Natural killer cell (primary cell): ENCODE results near the gene CYTH1. TPM values are rescaled to one million over a fixed set of nuclear protein-coding genes. Genes with fewer than 3 reads are reported as not detected.

ENCODE experiments used
- ATAC-seq, 3 donors: fragments of 150-1000 bp in 2 of 3; fragments of 200-7000 bp in 1 of 3; cut with Tn5 transposase; 1 replicate in 1 of 3; 2 replicates in 2 of 3; pipeline ENCODE4 v1.10.0; 2021; ENCODE audit warnings: mild to moderate bottlenecking in 2 of 3, moderate library complexity in 2 of 3
- DNase-seq, 2 donors: peaks; one replicate each; pipeline versions ENCODE4 v3.0.0 to v3.0.0-alpha.2; 2013 to 2021; ENCODE audit warnings: mixed read lengths in 1 of 2
- H3K27ac ChIP-seq: one replicate; pipeline ENCODE4 v1.5.1; 2013; ENCODE audit warnings: mild to moderate bottlenecking, low read length
- H3K27me3 ChIP-seq: one replicate; pipeline ENCODE4 v1.6.1; 2013; ENCODE audit warnings: low read length; ENCODE audit not compliant: control insufficient read depth, insufficient read depth
- H3K36me3 ChIP-seq: one replicate; pipeline ENCODE4 v1.6.1; 2013; ENCODE audit warnings: low read length; ENCODE audit not compliant: control insufficient read depth, insufficient read depth
- H3K4me1 ChIP-seq: one replicate; pipeline ENCODE4 v1.6.1; 2013; ENCODE audit warnings: low read length; ENCODE audit not compliant: control insufficient read depth, insufficient read depth
- H3K4me3 ChIP-seq: one replicate; pipeline ENCODE4 v1.5.1; 2013; ENCODE audit warnings: low read length
- H3K9me3 ChIP-seq: one replicate; pipeline ENCODE4 v1.6.1; 2013; ENCODE audit warnings: low read length; ENCODE audit not compliant: control insufficient read depth, insufficient read depth
- H3K27ac Mint-ChIP-seq, 2 donors: one replicate each; pipeline ENCODE4 v1.8.0; 2022; ENCODE audit warnings: mild to moderate bottlenecking in 2 of 2, mixed read lengths in 2 of 2, moderate library complexity in 1 of 2
- H3K27me3 Mint-ChIP-seq, 2 donors: one replicate each; pipeline ENCODE4 v1.8.0; 2022; ENCODE audit warnings: low read depth in 2 of 2, mixed read lengths in 2 of 2
- H3K36me3 Mint-ChIP-seq: one replicate; pipeline ENCODE4 v1.8.0; 2022; ENCODE audit warnings: mixed read lengths
- H3K4me1 Mint-ChIP-seq, 2 donors: one replicate each; pipeline ENCODE4 v1.8.0; 2022; ENCODE audit warnings: mixed read lengths in 2 of 2
- H3K4me3 Mint-ChIP-seq: one replicate; pipeline ENCODE4 v1.8.0; 2022; ENCODE audit warnings: mild to moderate bottlenecking, moderate library complexity, mixed read lengths
- H3K9me3 Mint-ChIP-seq, 2 donors: one replicate each; pipeline ENCODE4 v1.8.0; 2022; ENCODE audit warnings: mixed read lengths in 2 of 2
- CTCF ChIP-seq: fragments of 200-600 bp; IDR thresholded peaks from one replicate; pipeline ENCODE4 v1.8.0; 2022; ENCODE audit warnings: antibody characterized with exemption
- WGBS: methylation state at CpG from one replicate; pipeline ENCODE4 v1.1.7; 2013; ENCODE audit warnings: missing lambda C conversion rate; ENCODE audit not compliant: insufficient coverage; 5-methylcytosine and 5-hydroxymethylcytosine counted together
- intact Hi-C: fragments of 100-400 bp; cut with micrococcal nuclease; formaldehyde crosslinking; loops from one replicate; pipeline ENCODE4 v1.14.2; 2022
- total RNA-seq, 4 donors: library from RNA; stranded (reverse); fragments of 120-200 nt in 1 of 4; gene quantifications; one replicate each; pipeline versions ENCODE4 v1.2.3 to v1.2.4, GENCODE V29; 2013 to 2022

Gene CYTH1, protein sequence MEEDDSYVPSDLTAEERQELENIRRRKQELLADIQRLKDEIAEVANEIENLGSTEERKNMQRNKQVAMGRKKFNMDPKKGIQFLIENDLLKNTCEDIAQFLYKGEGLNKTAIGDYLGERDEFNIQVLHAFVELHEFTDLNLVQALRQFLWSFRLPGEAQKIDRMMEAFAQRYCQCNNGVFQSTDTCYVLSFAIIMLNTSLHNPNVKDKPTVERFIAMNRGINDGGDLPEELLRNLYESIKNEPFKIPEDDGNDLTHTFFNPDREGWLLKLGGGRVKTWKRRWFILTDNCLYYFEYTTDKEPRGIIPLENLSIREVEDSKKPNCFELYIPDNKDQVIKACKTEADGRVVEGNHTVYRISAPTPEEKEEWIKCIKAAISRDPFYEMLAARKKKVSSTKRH
- total RNA-seq = 100 to 1,000 TPM; 437 to 514 (median 457) TPM
- total RNA-seq (2013) = 250 TPM

DNA sequence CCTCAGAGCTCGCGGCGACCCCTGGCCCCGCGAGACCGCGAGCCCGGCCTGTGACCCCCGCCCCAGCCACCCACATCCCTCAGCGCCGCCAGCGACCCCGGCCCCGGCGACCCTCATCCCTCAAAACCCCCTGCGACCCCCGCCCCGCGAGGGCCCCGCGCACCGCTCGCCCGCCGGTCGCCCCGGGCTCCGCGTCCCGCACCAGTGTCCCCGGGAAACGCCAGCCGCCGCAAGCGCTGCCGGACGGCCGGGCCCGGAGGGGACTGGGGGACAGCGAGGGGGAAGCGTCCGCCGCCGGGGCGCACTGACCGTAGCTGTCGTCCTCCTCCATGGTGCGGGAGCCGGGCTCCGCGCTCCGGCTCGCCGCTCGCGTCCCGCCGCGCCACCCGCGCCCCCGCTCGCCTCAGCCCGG lies at the start of gene CYTH1:
Gene CYTH1 (minus strand): TSS at position 381 of the 412 bp plus-strand sequence. CDS start 50 bp downstream, at position 331.
- H3K36me3 Mint-ChIP-seq = no peaks in the 10 kb centered on the region
- H3K27me3 ChIP-seq = no peaks in the 10 kb centered on the region
- no peaks in the 10 kb centered on the region for H3K9me3 Mint-ChIP-seq
- no peaks in the 10 kb centered on the region for H3K36me3 ChIP-seq
- H3K4me3 Mint-ChIP-seq = peak within 1 kb of the TSS; percentile 93
- peak within 1 kb of the TSS; percentile 90 to 100 for H3K27ac Mint-ChIP-seq
- no peaks in the 10 kb centered on the region for H3K9me3 ChIP-seq
- no peaks in the 10 kb centered on the region for H3K27me3 Mint-ChIP-seq
- no peak for TF ChIP-seq CTCF
- peak within 1 kb of the TSS; percentile 91 for H3K27ac ChIP-seq
- DNase-seq (no peak), ATAC-seq (no peak)
- peaks cover 83% of the 10 kb centered on the region for H3K4me1 ChIP-seq
- intact Hi-C loops = no loop called here
- H3K4me3 ChIP-seq = peak within 1 kb of the TSS; percentile 90
- H3K4me1 Mint-ChIP-seq = peaks cover 48 to 59% of the 10 kb centered on the region in 2 donors
- WGBS = under 1% methylated on average over 64 of the region's 64 CpGs

- Mint-ChIP-seq H3K4me1 (peaks cover 9 to 18% of the 10 kb centered on the region in 2 donors), H3K27ac (no peak overlapping the region), H3K36me3 (peaks cover 18% of the 10 kb centered on the region), H3K4me3 (no peak overlapping the region), H3K27me3 (no peaks in the 10 kb centered on the region), H3K9me3 (no peaks in the 10 kb centered on the region)
- 100% methylated on average over 6 of the region's 6 CpGs for WGBS
- H3K4me3 ChIP-seq = no peak overlapping the region
- DNase-seq (no peak), ATAC-seq (no peak)
- H3K27me3 ChIP-seq = no peaks in the 10 kb centered on the region
- intact Hi-C loops = no loop called here
- peaks cover 87% of the 10 kb centered on the region for H3K36me3 ChIP-seq
- H3K9me3 ChIP-seq = no peaks in the 10 kb centered on the region
- TF ChIP-seq CTCF = no peak
- no peak overlapping the region for H3K27ac ChIP-seq
- H3K4me1 ChIP-seq = peaks cover 7% of the 10 kb centered on the region
Measured at GRCh38 chr17:78829477-78829876, 47.4 kb upstream of the CYTH1 start.

DNA sequence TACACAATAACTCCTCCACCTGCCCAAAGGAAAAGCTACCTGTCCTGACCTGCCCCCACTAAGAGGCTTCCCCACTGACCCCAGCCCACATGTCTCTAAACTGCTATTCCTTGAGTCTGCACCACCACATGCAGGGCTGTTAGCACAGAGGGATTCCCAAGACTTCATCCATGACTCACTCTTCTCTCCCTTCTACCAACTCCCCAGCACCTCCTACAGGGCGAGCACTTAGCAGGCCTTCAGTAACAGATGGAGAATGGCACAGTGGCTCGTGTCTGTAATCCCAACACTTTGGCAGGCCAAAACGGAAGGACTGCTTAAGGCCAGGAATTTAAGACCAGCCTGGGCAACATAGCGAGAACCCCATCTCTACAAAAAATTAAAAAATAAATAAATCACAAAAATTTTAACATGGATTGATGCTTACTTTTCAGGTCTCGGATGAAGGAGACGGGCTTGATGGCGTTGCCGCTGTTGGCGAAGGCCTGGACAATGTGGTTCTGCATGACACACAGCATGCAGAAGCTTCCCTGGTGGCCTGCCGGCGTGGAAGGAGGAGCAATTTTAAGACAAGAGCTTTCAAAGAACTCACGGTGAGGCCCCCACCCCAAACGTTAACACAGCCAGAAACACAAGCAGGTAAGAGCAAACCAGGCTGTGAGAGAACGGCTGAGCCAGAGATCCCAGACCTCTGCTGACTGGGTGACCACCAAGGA lies 46.6 kb upstream of the CYTH1 start:
- Histone ChIP-seq H3K27ac (no peak overlapping the region), H3K4me3 (no peak overlapping the region), H3K27me3 (no peaks in the 10 kb centered on the region), H3K9me3 (no peaks in the 10 kb centered on the region), H3K36me3 (peaks cover 87% of the 10 kb centered on the region), H3K4me1 (peaks cover 7% of the 10 kb centered on the region)
- TF ChIP-seq CTCF = no peak
- ATAC-seq (peak in 1 of 3 donors; percentile 59), DNase-seq (peak in 1 of 2 donors; percentile 34)
- peaks cover 26% of the 10 kb centered on the region for H3K36me3 Mint-ChIP-seq
- no peaks in the 10 kb centered on the region for H3K27me3 Mint-ChIP-seq
- no peak overlapping the region for H3K4me3 Mint-ChIP-seq
- intact Hi-C loops = no loop called here
- H3K27ac Mint-ChIP-seq = no peak overlapping the region
- H3K9me3 Mint-ChIP-seq = no peaks in the 10 kb centered on the region
- H3K4me1 Mint-ChIP-seq = peaks cover 9 to 24% of the 10 kb centered on the region in 2 donors
- 98% methylated on average over 14 of the region's 14 CpGs for WGBS
